PC-3 (cell line): ENCODE data around the gene PLEKHA6. TPM values are rescaled to one million over a fixed set of nuclear protein-coding genes. Genes with fewer than 3 reads are reported as not detected.

Experiments used
- ATAC-seq: fragments of 200-7000 bp; cut with Tn5 transposase; 2 replicates; pipeline ENCODE4 v1.9.1; 2020; ENCODE audit warnings: mild to moderate bottlenecking, moderate library complexity
- BruUV-seq: library from RNA; stranded (reverse); fragments of 400-500 nt; replicated peaks from 2 replicates; lab custom pipeline; 2021; lab: Mats Ljungman, UMichigan
- CTCF ChIA-PET: fragments of 300-600 bp; sonication (Branson Sonifier 250); formaldehyde crosslinking; loops from one replicate; lab custom pipeline; 2022; ENCODE audit warnings: antibody characterized with exemption; lab: Charles Lee
- POLR2A ChIA-PET: fragments of 300-600 bp; sonication (Branson Sonifier 250); formaldehyde crosslinking; loops from one replicate; lab custom pipeline; 2022; ENCODE audit warnings: antibody characterized with exemption; ENCODE audit not compliant: unreplicated experiment; lab: Charles Lee
- DNase-seq: peaks from one replicate; pipeline ENCODE4 v3.0.0-alpha.2; 2015
- H2AFZ ChIP-seq: fragments of 300-600 bp; sonication (generic); 2 replicates; pipeline ENCODE4 v1.6.0; 2016; ENCODE audit warnings: antibody characterized with exemption, low read length
- H3F3A ChIP-seq: fragments of 300-600 bp; sonication (generic); one replicate; pipeline ENCODE4 v1.6.0; 2017; ENCODE audit warnings: antibody characterized with exemption, low read length, control low read depth, mild to moderate bottlenecking; ENCODE audit not compliant: unreplicated experiment
- H3K27ac ChIP-seq: fragments of 300-600 bp; sonication (generic); 2 replicates; pipeline ENCODE4 v1.5.1; 2016; ENCODE audit warnings: mild to moderate bottlenecking, low read length
- H3K27me3 ChIP-seq: fragments of 300-600 bp; sonication (generic); 2 replicates; pipeline ENCODE4 v1.6.1; 2016; ENCODE audit warnings: low read length, mixed read lengths
- H3K36me3 ChIP-seq: fragments of 300-600 bp; sonication (generic); 2 replicates; pipeline ENCODE4 v1.6.1; 2016; ENCODE audit warnings: low read depth, mixed run types, low read length, mixed read lengths
- H3K4me1 ChIP-seq: fragments of 300-600 bp; sonication (generic); 2 replicates; pipeline ENCODE4 v1.5.1; 2016; ENCODE audit warnings: low read length; ENCODE audit not compliant: insufficient read depth
- H3K4me2 ChIP-seq: fragments of 300-600 bp; sonication (generic); 2 replicates; pipeline ENCODE4 v1.6.0; 2016; ENCODE audit warnings: low read length
- H3K4me3 ChIP-seq: fragments of 300-600 bp; sonication (generic); 2 replicates; pipeline ENCODE4 v1.5.1; 2016; ENCODE audit warnings: mild to moderate bottlenecking, low read length, mixed read lengths
- H3K79me2 ChIP-seq: fragments of 300-600 bp; sonication (generic); 2 replicates; pipeline ENCODE4 v1.6.1; 2017; ENCODE audit warnings: low read length, mixed read lengths
- H3K9ac ChIP-seq: fragments of 300-600 bp; sonication (generic); 2 replicates; pipeline ENCODE4 v1.6.0; 2016; ENCODE audit warnings: mild to moderate bottlenecking, low read length
- H3K9me2 ChIP-seq: fragments of 300-600 bp; sonication (generic); replicated peaks from 2 replicates; pipeline ENCODE4 v1.6.1; 2016; ENCODE audit warnings: mixed run types, low read length, mixed read lengths
- H3K9me3 ChIP-seq: fragments of 300-600 bp; sonication (generic); 2 replicates; pipeline ENCODE4 v1.6.1; 2016; ENCODE audit warnings: low read length, mixed read lengths
- H4K20me1 ChIP-seq: fragments of 300-600 bp; sonication (generic); 2 replicates; pipeline ENCODE4 v1.6.1; 2016; ENCODE audit warnings: low read length, mixed read lengths
- EZH2 ChIP-seq: fragments of 300-600 bp; sonication (generic); IDR thresholded peaks from one replicate; pipeline ENCODE4 v1.6.1; 2017; ENCODE audit warnings: antibody characterized with exemption, mild to moderate bottlenecking, low read length; ENCODE audit not compliant: unreplicated experiment
- EZH2phosphoT487 ChIP-seq: fragments of 300-600 bp; sonication (generic); IDR thresholded peaks from 2 replicates; pipeline ENCODE4 v1.6.1; 2018; ENCODE audit warnings: mild to moderate bottlenecking, antibody characterized with exemption, low read length, borderline replicate concordance
- intact Hi-C: fragments of 100-400 bp; cut with micrococcal nuclease; formaldehyde crosslinking; loops from 2 replicates; pipeline ENCODE4 v1.9.0; 2023
- total RNA-seq: library from RNA; depleted of rRNA; stranded (reverse); fragments of >200 nt; gene quantifications from 2 replicates; pipeline ENCODE4 v1.2.3, GENCODE V29; 2014
- TF ChIP-seq, protein P1 (sequence below): fragments of 300-600 bp; sonication (generic); conservative IDR thresholded peaks from 2 replicates; pipeline ENCODE4 v1.5.1; 2017; ENCODE audit warnings: antibody characterized with exemption, low read depth, mild to moderate bottlenecking, low read length

The PLEKHA6 gene
- total RNA-seq, 1 experiment from 2014 or later, result 53.8 TPM

GRCh38 chr1:204258213-204259115 is 101.3 kb downstream of the PLEKHA6 start:
- intact Hi-C loops, result loop anchor here (1.0 to 5.0 kb wide), 3 partner anchors 96 to 244 kb away; no protein-coding TSS in a partner anchor
- CTCF ChIA-PET, result interaction anchor here (0.6 to 1.6 kb wide), 4 partner anchors 99 to 140 kb away, joined by 4 to 10 read pairs (median 4); no protein-coding TSS in a partner anchor
- H2AFZ ChIP-seq, result no peak overlapping the region
- no peaks in the 10 kb centered on the region for H4K20me1 ChIP-seq
- H3K27ac ChIP-seq, result no peak overlapping the region
- no peak overlapping the region for H3K4me3 ChIP-seq
- no peaks in the 10 kb centered on the region for H3K27me3 ChIP-seq
- no peaks in the 10 kb centered on the region for H3K79me2 ChIP-seq
- peak; percentile 78 for DNase-seq
- POLR2A ChIA-PET, result interaction anchor here (0.5 to 0.6 kb wide), 2 partner anchors 70 to 140 kb away, joined by 4 read pairs; no protein-coding TSS in a partner anchor
- no peaks in the 10 kb centered on the region for H3K4me1 ChIP-seq
- no peaks in the 10 kb centered on the region for H3F3A ChIP-seq
- no peaks in the 10 kb centered on the region for H3K9me2 ChIP-seq
- H3K9ac ChIP-seq, result no peak overlapping the region
- ATAC-seq, result peak; percentile 97
- H3K9me3 ChIP-seq, result no peaks in the 10 kb centered on the region
- H3K36me3 ChIP-seq, result peaks cover 27% of the 10 kb centered on the region
- BruUV-seq, result no TSS peak
- no peak overlapping the region for H3K4me2 ChIP-seq
- TF ChIP-seq, protein P1, sequence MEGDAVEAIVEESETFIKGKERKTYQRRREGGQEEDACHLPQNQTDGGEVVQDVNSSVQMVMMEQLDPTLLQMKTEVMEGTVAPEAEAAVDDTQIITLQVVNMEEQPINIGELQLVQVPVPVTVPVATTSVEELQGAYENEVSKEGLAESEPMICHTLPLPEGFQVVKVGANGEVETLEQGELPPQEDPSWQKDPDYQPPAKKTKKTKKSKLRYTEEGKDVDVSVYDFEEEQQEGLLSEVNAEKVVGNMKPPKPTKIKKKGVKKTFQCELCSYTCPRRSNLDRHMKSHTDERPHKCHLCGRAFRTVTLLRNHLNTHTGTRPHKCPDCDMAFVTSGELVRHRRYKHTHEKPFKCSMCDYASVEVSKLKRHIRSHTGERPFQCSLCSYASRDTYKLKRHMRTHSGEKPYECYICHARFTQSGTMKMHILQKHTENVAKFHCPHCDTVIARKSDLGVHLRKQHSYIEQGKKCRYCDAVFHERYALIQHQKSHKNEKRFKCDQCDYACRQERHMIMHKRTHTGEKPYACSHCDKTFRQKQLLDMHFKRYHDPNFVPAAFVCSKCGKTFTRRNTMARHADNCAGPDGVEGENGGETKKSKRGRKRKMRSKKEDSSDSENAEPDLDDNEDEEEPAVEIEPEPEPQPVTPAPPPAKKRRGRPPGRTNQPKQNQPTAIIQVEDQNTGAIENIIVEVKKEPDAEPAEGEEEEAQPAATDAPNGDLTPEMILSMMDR, result peak; percentile 96
- TF ChIP-seq EZH2phosphoT487 (no peak), EZH2 (no peak)

- intact Hi-C loops, result loop anchor here (5.0 kb wide), 1 partner anchor 245 kb away; no protein-coding TSS in a partner anchor
- H3K27me3 ChIP-seq, result no peaks in the 10 kb centered on the region
- H3K79me2 ChIP-seq, result no peaks in the 10 kb centered on the region
- POLR2A ChIA-PET, result no interaction called here
- no peaks in the 10 kb centered on the region for H3K9me3 ChIP-seq
- peaks cover 26% of the 10 kb centered on the region for H3K36me3 ChIP-seq
- no peaks in the 10 kb centered on the region for H4K20me1 ChIP-seq
- no peak for TF ChIP-seq EZH2
- TF ChIP-seq, protein P1, result no peak
- TF ChIP-seq EZH2phosphoT487, result no peak
- no peaks in the 10 kb centered on the region for H3K9me2 ChIP-seq
- DNase-seq (no peak), ATAC-seq (no peak)
- BruUV-seq, result no TSS peak
- H3K4me2 ChIP-seq, result no peak overlapping the region
- H3K9ac ChIP-seq, result no peak overlapping the region
- H3K27ac ChIP-seq, result no peak overlapping the region
- no peak overlapping the region for H3K4me3 ChIP-seq
- H3F3A ChIP-seq, result no peaks in the 10 kb centered on the region
- no peak overlapping the region for H2AFZ ChIP-seq
- no peaks in the 10 kb centered on the region for H3K4me1 ChIP-seq
- CTCF ChIA-PET, result no interaction called here
Measured at GRCh38 chr1:204257446-204257845, 102.3 kb downstream of the PLEKHA6 start.

GRCh38 chr1:204256531-204256930 is 103.2 kb downstream of the PLEKHA6 start:
- POLR2A ChIA-PET, result no interaction called here
- Histone ChIP-seq H2AFZ (no peak overlapping the region), H3K27me3 (no peaks in the 10 kb centered on the region), H3K36me3 (peaks cover 16% of the 10 kb centered on the region), H3K9me3 (no peaks in the 10 kb centered on the region), H4K20me1 (no peaks in the 10 kb centered on the region), H3K27ac (no peak overlapping the region), H3F3A (no peaks in the 10 kb centered on the region), H3K9me2 (no peaks in the 10 kb centered on the region), H3K9ac (no peak overlapping the region), H3K4me3 (no peak overlapping the region), H3K4me1 (no peaks in the 10 kb centered on the region), H3K4me2 (no peak overlapping the region), H3K79me2 (no peaks in the 10 kb centered on the region)
- ATAC-seq (no peak), DNase-seq (no peak)
- TF ChIP-seq, protein P1, result no peak
- TF ChIP-seq EZH2phosphoT487, result no peak
- no peak for TF ChIP-seq EZH2
- CTCF ChIA-PET, result no interaction called here
- no TSS peak for BruUV-seq
- intact Hi-C loops, result loop anchor here (5.0 kb wide), 1 partner anchor 246 kb away; no protein-coding TSS in a partner anchor
